B cell (primary cell): ENCODE measurements around the gene PTCD3. TPM values are rescaled to one million over a fixed set of nuclear protein-coding genes. Genes with fewer than 3 reads are reported as not detected.

Source experiments
- ATAC-seq: fragments of 200-7000 bp; cut with Tn5 transposase; one replicate; pipeline ENCODE4 v1.10.0; 2021; ENCODE audit warnings: low read depth, mild to moderate bottlenecking, moderate number of reproducible peaks, moderate library complexity
- CTCF ChIA-PET: fragments of 350-600 bp; sonication (Branson Sonifier 250); formaldehyde crosslinking; loops from one replicate; lab custom pipeline; 2021; ENCODE audit warnings: antibody characterized with exemption, inconsistent platforms; lab: Charles Lee
- POLR2A ChIA-PET: fragments of 350-600 bp; sonication (Branson Sonifier 250); formaldehyde crosslinking; loops from one replicate; lab custom pipeline; 2021; ENCODE audit warnings: antibody characterized with exemption; lab: Charles Lee
- DNase-seq: peaks from one replicate; pipeline ENCODE4 v3.0.0; 2013
- H2AFZ ChIP-seq: 2 replicates; pipeline ENCODE4 v1.6.1; 2012; ENCODE audit warnings: mild to moderate bottlenecking, low read depth, low read length; ENCODE audit not compliant: insufficient read depth, poor library complexity, severe bottlenecking
- H3K27ac ChIP-seq, 2 donors: 1 replicate in 1 of 2; 2 replicates in 1 of 2; pipeline ENCODE4 v1.5.1; 2012 to 2013; ENCODE audit warnings: low read length in 2 of 2, mild to moderate bottlenecking in 2 of 2, moderate library complexity in 1 of 2
- H3K27me3 ChIP-seq, 4 experiments: fragments of 200-600 bp in 1 of 4; sonication (generic) in 1 of 4; replicated peaks in 1 of 4; 1 replicate in 2 of 4; 2 replicates in 2 of 4; pipeline versions ENCODE4 v1.6.1 to v1.7.0; 2013 to 2016; ENCODE audit warnings: low read length in 3 of 4, mild to moderate bottlenecking in 2 of 4, mixed read lengths in 1 of 4, moderate library complexity in 1 of 4; ENCODE audit not compliant: insufficient read depth in 4 of 4, control insufficient read depth in 3 of 4; ENCODE audit errors: control extremely low read depth in 1 of 4
- H3K36me3 ChIP-seq, 2 experiments: replicated peaks in 1 of 2; 1 replicate in 1 of 2; 2 replicates in 1 of 2; pipeline versions ENCODE4 v1.6.1 to v1.7.1; 2013; ENCODE audit warnings: low read length in 1 of 2; ENCODE audit not compliant: insufficient read depth in 2 of 2, control insufficient read depth in 1 of 2; ENCODE audit errors: control extremely low read depth in 1 of 2, extremely low read depth in 1 of 2
- H3K4me1 ChIP-seq, 2 donors: fragments of 200-600 bp in 1 of 2; sonication (generic) in 1 of 2; 1 replicate in 1 of 2; 2 replicates in 1 of 2; pipeline versions ENCODE4 v1.5.1 to v1.6.1; 2013 to 2017; ENCODE audit warnings: low read length in 2 of 2; ENCODE audit not compliant: control insufficient read depth in 2 of 2, insufficient read depth in 2 of 2
- H3K4me2 ChIP-seq: replicated peaks from 2 replicates; pipeline ENCODE3; 2012; ENCODE audit warnings: mild to moderate bottlenecking, low read depth, low read length; ENCODE audit not compliant: poor library complexity, severe bottlenecking
- H3K4me3 ChIP-seq, 5 experiments: fragments of 200-600 bp in 1 of 5; sonication (generic) in 1 of 5; 1 replicate in 3 of 5; 2 replicates in 2 of 5; pipeline versions ENCODE4 v1.5.1 to v1.7.0; 2011 to 2016; ENCODE audit warnings: low read length in 4 of 5, mild to moderate bottlenecking in 4 of 5, low read depth in 2 of 5, control low read depth in 1 of 5, moderate library complexity in 1 of 5; ENCODE audit not compliant: insufficient read depth in 1 of 5; ENCODE audit errors: control extremely low read depth in 1 of 5, extremely low read depth in 1 of 5
- H3K79me2 ChIP-seq: fragments of 200-600 bp; sonication (generic); one replicate; pipeline ENCODE4 v1.6.0; 2016; ENCODE audit warnings: low read length; ENCODE audit not compliant: control insufficient read depth, insufficient read depth
- H3K9ac ChIP-seq: fragments of 200-600 bp; sonication (generic); 2 replicates; pipeline ENCODE4 v1.6.1; 2017; ENCODE audit warnings: mild to moderate bottlenecking, low read length, moderate library complexity
- H3K9me3 ChIP-seq, 3 donors: one replicate each; pipeline versions ENCODE4 v1.6.1 to v1.7.1; 2013; ENCODE audit warnings: low read length in 2 of 3; ENCODE audit not compliant: control insufficient read depth in 2 of 3, insufficient read depth in 1 of 3; ENCODE audit errors: control extremely low read depth in 1 of 3
- H4K20me1 ChIP-seq: 2 replicates; pipeline ENCODE4 v1.6.0; 2012; ENCODE audit warnings: mild to moderate bottlenecking, low read length; ENCODE audit not compliant: insufficient read depth, control insufficient read depth, poor library complexity, severe bottlenecking
- H3K27ac Mint-ChIP-seq: one replicate; pipeline ENCODE4 v1.8.0; 2021; ENCODE audit warnings: mixed read lengths
- H3K27me3 Mint-ChIP-seq: one replicate; pipeline ENCODE4 v1.8.0; 2021; ENCODE audit warnings: mixed read lengths
- H3K4me1 Mint-ChIP-seq: one replicate; pipeline ENCODE4 v1.8.0; 2021; ENCODE audit warnings: mixed read lengths
- H3K4me3 Mint-ChIP-seq: one replicate; pipeline ENCODE4 v1.8.0; 2021; ENCODE audit warnings: mixed read lengths
- H3K9me3 Mint-ChIP-seq: one replicate; pipeline ENCODE4 v1.8.0; 2022; ENCODE audit warnings: mixed read lengths; ENCODE audit not compliant: insufficient read depth
- EZH2 ChIP-seq: IDR thresholded peaks from 2 replicates; pipeline ENCODE4 v1.6.1; 2012; ENCODE audit warnings: borderline replicate concordance, low read depth, mild to moderate bottlenecking, moderate library complexity, low read length; ENCODE audit not compliant: insufficient read depth, poor library complexity, severe bottlenecking
- WGBS: methylation state at CpG from one replicate; pipeline ENCODE4 v1.1.5; 2013; ENCODE audit warnings: missing lambda C conversion rate; ENCODE audit not compliant: insufficient coverage; 5-methylcytosine and 5-hydroxymethylcytosine counted together
- intact Hi-C: fragments of 100-400 bp; cut with micrococcal nuclease; formaldehyde crosslinking; loops from one replicate; pipeline ENCODE4 v1.10.0; 2022
- polyA plus RNA-seq: library from polyadenylated mRNA; depleted of rRNA; stranded (reverse); fragments of >200 nt; gene quantifications from 2 replicates; pipeline ENCODE4 v1.2.3, GENCODE V29; 2012
- total RNA-seq, 2 donors: library from RNA; stranded (reverse); fragments of 120-200 nt in 1 of 2; gene quantifications; 1 replicate in 1 of 2; 2 replicates in 1 of 2; pipeline versions ENCODE4 v1.2.3 to v1.2.4, GENCODE V29; 2013 to 2022
- TF ChIP-seq, protein P1 (sequence below): fragments of 200-600 bp; IDR thresholded peaks from one replicate; pipeline ENCODE4 v1.8.0; 2022; ENCODE audit warnings: antibody characterized with exemption, mild to moderate bottlenecking

Gene PTCD3
- total and polyA plus RNA-seq, 2 donors (not counting 1 experiment from before 2014, with no cell fraction given) = 61.4 to 174 TPM

DNA sequence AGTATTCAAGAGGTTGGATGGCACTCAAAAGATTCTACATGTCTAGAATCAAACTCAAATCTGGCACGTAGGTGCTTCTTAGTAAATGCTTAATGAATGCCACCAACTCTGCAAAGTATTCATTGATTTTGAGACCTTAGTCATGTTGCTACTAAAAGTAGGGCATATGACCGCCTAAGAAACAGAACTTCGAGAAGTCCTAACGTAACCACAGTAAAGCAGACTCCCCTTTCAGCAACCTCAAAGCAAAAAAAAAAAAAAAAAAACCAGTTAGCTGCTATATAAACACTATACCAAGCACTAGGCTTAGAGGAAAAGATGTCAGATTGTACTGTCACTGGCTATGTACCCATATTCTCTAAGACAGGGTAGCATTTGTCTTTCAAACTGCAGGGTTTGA, 33.9 kb downstream of the PTCD3 start:
- no peak overlapping the region for H3K4me3 ChIP-seq
- Mint-ChIP-seq H3K9me3 (no peaks in the 10 kb centered on the region), H3K4me1 (no peaks in the 10 kb centered on the region), H3K27me3 (no peaks in the 10 kb centered on the region), H3K27ac (no peak overlapping the region), H3K4me3 (no peak overlapping the region)
- ATAC-seq = no peak
- H2AFZ ChIP-seq = no peak overlapping the region
- no peak overlapping the region for H3K9ac ChIP-seq
- peaks cover 10 to 79% of the 10 kb centered on the region in 2 experiments for H3K36me3 ChIP-seq
- intact Hi-C loops = no loop called here
- no peaks in the 10 kb centered on the region for H3K4me1 ChIP-seq
- H3K9me3 ChIP-seq = no peaks in the 10 kb centered on the region
- no peak overlapping the region for H3K4me2 ChIP-seq
- no peaks in the 10 kb centered on the region for H3K79me2 ChIP-seq
- CTCF ChIA-PET = interaction anchor here (1.0 kb wide), 1 partner anchor 481 kb away, joined by 3 read pairs; no protein-coding TSS in a partner anchor
- H3K27ac ChIP-seq = no peak overlapping the region
- POLR2A ChIA-PET = no interaction called here
- TF ChIP-seq, protein P1, sequence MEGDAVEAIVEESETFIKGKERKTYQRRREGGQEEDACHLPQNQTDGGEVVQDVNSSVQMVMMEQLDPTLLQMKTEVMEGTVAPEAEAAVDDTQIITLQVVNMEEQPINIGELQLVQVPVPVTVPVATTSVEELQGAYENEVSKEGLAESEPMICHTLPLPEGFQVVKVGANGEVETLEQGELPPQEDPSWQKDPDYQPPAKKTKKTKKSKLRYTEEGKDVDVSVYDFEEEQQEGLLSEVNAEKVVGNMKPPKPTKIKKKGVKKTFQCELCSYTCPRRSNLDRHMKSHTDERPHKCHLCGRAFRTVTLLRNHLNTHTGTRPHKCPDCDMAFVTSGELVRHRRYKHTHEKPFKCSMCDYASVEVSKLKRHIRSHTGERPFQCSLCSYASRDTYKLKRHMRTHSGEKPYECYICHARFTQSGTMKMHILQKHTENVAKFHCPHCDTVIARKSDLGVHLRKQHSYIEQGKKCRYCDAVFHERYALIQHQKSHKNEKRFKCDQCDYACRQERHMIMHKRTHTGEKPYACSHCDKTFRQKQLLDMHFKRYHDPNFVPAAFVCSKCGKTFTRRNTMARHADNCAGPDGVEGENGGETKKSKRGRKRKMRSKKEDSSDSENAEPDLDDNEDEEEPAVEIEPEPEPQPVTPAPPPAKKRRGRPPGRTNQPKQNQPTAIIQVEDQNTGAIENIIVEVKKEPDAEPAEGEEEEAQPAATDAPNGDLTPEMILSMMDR = no peak
- no peak for TF ChIP-seq EZH2
- no CpG with 5 or more reads among the region's 4 CpGs for WGBS
- DNase-seq = no peak
- no peaks in the 10 kb centered on the region for H4K20me1 ChIP-seq
- H3K27me3 ChIP-seq = no peaks in the 10 kb centered on the region

DNA sequence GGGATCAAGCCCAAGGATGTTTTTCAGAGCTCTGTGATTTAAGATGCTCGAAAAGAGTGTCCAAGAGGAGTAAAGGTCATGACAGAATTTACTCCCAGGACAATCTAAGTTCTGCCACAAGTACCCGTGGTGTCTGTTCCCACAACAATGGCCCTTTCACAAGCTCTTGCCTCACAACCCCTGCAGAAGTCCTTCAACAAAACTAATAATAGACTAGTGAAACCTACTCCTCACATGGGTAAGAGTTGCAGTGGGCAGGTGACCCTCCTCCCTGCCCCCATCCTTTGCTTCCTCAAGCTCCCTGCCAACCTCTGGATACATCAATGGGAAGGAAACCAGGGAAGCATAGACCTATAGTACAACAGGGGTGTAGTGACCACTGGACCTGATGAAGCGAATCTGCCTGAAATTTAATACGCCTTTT, 34.9 kb downstream of the PTCD3 start:
- Histone ChIP-seq H4K20me1 (no peaks in the 10 kb centered on the region), H2AFZ (no peak overlapping the region), H3K4me3 (no peak overlapping the region), H3K4me2 (no peak overlapping the region), H3K9ac (no peak overlapping the region), H3K4me1 (no peaks in the 10 kb centered on the region), H3K36me3 (peaks cover 7 to 77% of the 10 kb centered on the region in 2 experiments), H3K27me3 (no peaks in the 10 kb centered on the region), H3K27ac (no peak overlapping the region), H3K9me3 (no peaks in the 10 kb centered on the region), H3K79me2 (no peaks in the 10 kb centered on the region)
- no peaks in the 10 kb centered on the region for H3K9me3 Mint-ChIP-seq
- DNase-seq (no peak), ATAC-seq (no peak)
- no peaks in the 10 kb centered on the region for H3K27me3 Mint-ChIP-seq
- no peaks in the 10 kb centered on the region for H3K4me1 Mint-ChIP-seq
- no peak for TF ChIP-seq EZH2
- TF ChIP-seq, protein P1 = no peak
- no peak overlapping the region for H3K27ac Mint-ChIP-seq
- ChIA-PET CTCF (interaction anchor here (1.0 kb wide), 1 partner anchor 482 kb away, joined by 3 read pairs; no protein-coding TSS in a partner anchor), POLR2A (interaction anchor here (0.6 to 0.7 kb wide), 2 partner anchors 9 to 319 kb away, joined by 5 to 6 read pairs; no protein-coding TSS in a partner anchor)
- WGBS = 100% methylated on average over 3 of the region's 4 CpGs
- intact Hi-C loops = no loop called here
- H3K4me3 Mint-ChIP-seq = no peak overlapping the region
